GM12878 (cell line): ENCODE data around the gene TXLNA. TPM values are rescaled to one million over a fixed set of nuclear protein-coding genes. Genes with fewer than 3 reads are reported as not detected.

Experiments
- KDM1A ChIP-seq: fragments of 200-600 bp; sonication (generic); IDR thresholded peaks from 2 replicates; pipeline ENCODE4 v1.6.1; 2016; ENCODE audit warnings: borderline replicate concordance
- RELA ChIP-seq: fragments of 450-650 bp; IDR thresholded peaks from 2 replicates; pipeline ENCODE4 v1.8.0; 2014; ENCODE audit warnings: borderline replicate concordance; ENCODE audit not compliant: partially characterized antibody
- REST ChIP-seq: IDR thresholded peaks from 2 replicates; pipeline ENCODE4 v1.6.1; 2012; ENCODE audit warnings: mild to moderate bottlenecking, low read depth, low read length
- SPI1 ChIP-seq: IDR thresholded peaks from 2 replicates; pipeline ENCODE4 v1.6.1; 2011; ENCODE audit warnings: low read depth, mild to moderate bottlenecking, low read length, moderate library complexity, borderline replicate concordance; ENCODE audit not compliant: insufficient read depth
- TAF1 ChIP-seq: IDR thresholded peaks from 2 replicates; pipeline ENCODE4 v1.6.1; 2011; ENCODE audit warnings: mild to moderate bottlenecking, low read depth, low read length, borderline replicate concordance
- ZBTB40 ChIP-seq: fragments of 450-650 bp; IDR thresholded peaks from 2 replicates; pipeline ENCODE4 v1.6.1; 2016; ENCODE audit warnings: mild to moderate bottlenecking, moderate library complexity, borderline replicate concordance
- ZNF687 ChIP-seq: fragments of 450-650 bp; IDR thresholded peaks from 2 replicates; pipeline ENCODE4 v1.6.1; 2017; ENCODE audit warnings: mild to moderate bottlenecking, moderate library complexity
- polyA plus RNA-seq, 11 experiments: library from polyadenylated mRNA; depleted of rRNA in 4 of 11; unstranded in 6 of 11; stranded (reverse) in 5 of 11; fragments of >200 nt; fragmentation: Nextera tagmentation in 4 of 11; fragmentation: Illumina TruSeq in 1 of 11; extraction: Ambion mirVana in 4 of 11; extraction: Trizol in 1 of 11; gene quantifications; 1 replicate in 1 of 11; 2 replicates in 10 of 11; pipeline versions ENCODE4 v1.2.1 to v1.2.3, GENCODE V29; 2011 to 2016; ENCODE audit warnings: inconsistent platforms in 2 of 11, missing spikeins in 2 of 11, low read depth in 1 of 11
- total RNA-seq, 4 experiments: library from RNA; depleted of rRNA in 3 of 4; stranded (reverse); fragments of >200 nt in 3 of 4; fragmentation: Illumina TruSeq in 1 of 4; extraction: Trizol in 1 of 4; gene quantifications; 2 replicates each; pipeline versions ENCODE4 v1.2.1 to v1.2.3, GENCODE V29; 2013 to 2021
- TF ChIP-seq, protein P1 (sequence below): fragments of 450-650 bp; IDR thresholded peaks from 2 replicates; pipeline ENCODE4 v1.6.1; 2017; ENCODE audit warnings: mild to moderate bottlenecking
- TF ChIP-seq, protein P2 (sequence below): fragments of 450-650 bp; formaldehyde crosslinking; IDR thresholded peaks from 2 replicates; pipeline ENCODE4 v1.4.0; 2022; ENCODE audit warnings: mild to moderate bottlenecking, moderate library complexity

Gene TXLNA
- total and polyA plus RNA-seq, 10 of the 15 experiments (the other 5 are each of a cell fraction or from before 2014, with no cell fraction given) = 7.2 to 93.7 (median 47.9) TPM

DNA sequence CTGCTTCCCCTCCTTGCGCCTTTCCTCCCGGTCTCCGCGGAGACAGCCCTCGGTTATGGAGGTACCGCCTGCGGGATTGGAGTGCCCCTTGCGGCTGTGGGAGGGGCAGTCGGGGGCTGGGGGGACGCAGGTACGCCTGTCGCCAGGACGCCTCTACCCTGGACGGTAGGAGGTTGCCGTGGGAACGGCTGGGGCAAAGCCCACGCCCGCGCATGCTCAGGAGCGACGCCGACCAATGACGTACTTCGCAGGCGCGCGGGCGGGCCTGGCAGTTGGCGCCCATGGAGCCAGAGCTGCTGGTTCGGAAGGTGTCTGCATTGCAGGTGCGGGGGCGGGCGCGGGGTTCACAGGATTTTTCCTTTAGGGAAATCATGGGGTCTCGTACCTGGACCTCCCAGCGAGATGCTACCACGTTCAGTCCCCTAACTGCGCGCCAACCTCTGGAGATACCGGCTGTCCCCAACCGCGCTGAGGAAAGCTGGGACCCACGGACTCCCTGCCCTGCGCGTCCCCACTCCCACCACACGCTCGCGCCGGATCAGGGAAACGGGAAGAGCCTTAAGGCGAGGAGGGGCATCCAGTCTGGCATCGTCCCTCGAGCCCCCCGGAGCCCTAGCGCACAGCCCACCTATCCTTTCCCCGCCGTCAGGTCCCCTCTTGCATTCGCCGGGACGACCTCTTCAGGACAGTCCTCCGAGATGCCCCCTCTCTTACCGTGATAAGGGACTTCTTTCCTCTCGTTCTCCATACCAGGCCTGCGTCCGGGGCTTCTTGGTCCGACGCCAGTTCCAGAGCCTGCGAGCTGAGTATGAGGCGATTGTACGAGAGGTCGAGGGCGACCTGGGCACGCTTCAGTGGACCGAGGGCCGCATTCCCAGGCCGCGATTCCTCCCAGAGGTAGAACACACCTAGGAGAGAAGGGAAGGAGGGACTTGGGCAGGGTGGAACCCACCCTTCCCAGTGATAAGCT is 26.2 kb downstream of the TXLNA start, which contains the start of gene IQCC (continued):
- TF ChIP-seq ZBTB40 = no peak; the same call in 1 of the 2 replicates
- TF ChIP-seq ZNF687 = peak; percentile 59; the same call in 1 of the 2 replicates
- TF ChIP-seq KDM1A = no peak
- TF ChIP-seq RELA = peak; percentile 75
- no peak for TF ChIP-seq SPI1
- TF ChIP-seq TAF1 = peak; percentile 69; the same call in 1 of the 2 replicates
- TF ChIP-seq, protein P1, sequence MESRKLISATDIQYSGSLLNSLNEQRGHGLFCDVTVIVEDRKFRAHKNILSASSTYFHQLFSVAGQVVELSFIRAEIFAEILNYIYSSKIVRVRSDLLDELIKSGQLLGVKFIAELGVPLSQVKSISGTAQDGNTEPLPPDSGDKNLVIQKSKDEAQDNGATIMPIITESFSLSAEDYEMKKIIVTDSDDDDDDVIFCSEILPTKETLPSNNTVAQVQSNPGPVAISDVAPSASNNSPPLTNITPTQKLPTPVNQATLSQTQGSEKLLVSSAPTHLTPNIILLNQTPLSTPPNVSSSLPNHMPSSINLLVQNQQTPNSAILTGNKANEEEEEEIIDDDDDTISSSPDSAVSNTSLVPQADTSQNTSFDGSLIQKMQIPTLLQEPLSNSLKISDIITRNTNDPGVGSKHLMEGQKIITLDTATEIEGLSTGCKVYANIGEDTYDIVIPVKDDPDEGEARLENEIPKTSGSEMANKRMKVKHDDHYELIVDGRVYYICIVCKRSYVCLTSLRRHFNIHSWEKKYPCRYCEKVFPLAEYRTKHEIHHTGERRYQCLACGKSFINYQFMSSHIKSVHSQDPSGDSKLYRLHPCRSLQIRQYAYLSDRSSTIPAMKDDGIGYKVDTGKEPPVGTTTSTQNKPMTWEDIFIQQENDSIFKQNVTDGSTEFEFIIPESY = no peak
- TF ChIP-seq, protein P2, sequence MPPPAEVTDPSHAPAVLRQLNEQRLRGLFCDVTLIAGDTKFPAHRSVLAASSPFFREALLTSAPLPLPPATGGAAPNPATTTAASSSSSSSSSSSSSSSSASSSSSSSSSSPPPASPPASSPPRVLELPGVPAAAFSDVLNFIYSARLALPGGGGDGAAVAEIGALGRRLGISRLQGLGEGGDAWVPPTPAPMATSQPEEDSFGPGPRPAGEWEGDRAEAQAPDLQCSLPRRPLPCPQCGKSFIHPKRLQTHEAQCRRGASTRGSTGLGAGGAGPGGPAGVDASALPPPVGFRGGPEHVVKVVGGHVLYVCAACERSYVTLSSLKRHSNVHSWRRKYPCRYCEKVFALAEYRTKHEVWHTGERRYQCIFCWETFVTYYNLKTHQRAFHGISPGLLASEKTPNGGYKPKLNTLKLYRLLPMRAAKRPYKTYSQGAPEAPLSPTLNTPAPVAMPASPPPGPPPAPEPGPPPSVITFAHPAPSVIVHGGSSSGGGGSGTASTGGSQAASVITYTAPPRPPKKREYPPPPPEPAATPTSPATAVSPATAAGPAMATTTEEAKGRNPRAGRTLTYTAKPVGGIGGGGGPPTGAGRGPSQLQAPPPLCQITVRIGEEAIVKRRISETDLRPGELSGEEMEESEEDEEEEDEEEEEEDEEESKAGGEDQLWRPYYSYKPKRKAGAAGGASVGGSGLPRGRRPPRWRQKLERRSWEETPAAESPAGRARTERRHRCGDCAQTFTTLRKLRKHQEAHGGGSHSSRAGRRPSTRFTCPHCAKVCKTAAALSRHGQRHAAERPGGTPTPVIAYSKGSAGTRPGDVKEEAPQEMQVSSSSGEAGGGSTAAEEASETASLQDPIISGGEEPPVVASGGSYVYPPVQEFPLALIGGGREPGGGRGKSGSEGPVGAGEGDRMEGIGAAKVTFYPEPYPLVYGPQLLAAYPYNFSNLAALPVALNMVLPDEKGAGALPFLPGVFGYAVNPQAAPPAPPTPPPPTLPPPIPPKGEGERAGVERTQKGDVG (CRISPR knock-in tag) = no peak
- no peak for TF ChIP-seq REST
